GM23338 (cell line): Measurements from ENCODE around the gene CNOT4. TPM values are rescaled to one million over a fixed set of nuclear protein-coding genes. Genes with fewer than 3 reads are reported as not detected.

Source experiments
- ATAC-seq: fragments of 200-7000 bp; cut with Tn5 transposase; 3 replicates; pipeline ENCODE4 v1.9.1; 2020
- DNase-seq: peaks from one replicate; pipeline ENCODE4 v3.0.0-alpha.2; 2015; ENCODE audit warnings: low spot score
- H2AFZ ChIP-seq: fragments of 200-600 bp; sonication (generic); 2 replicates; pipeline ENCODE4 v1.8.0; 2016; ENCODE audit warnings: antibody characterized with exemption, mild to moderate bottlenecking, moderate library complexity
- H3F3A ChIP-seq: fragments of 200-600 bp; sonication (generic); replicated peaks from 2 replicates; pipeline ENCODE4 v1.8.0; 2017; ENCODE audit warnings: antibody characterized with exemption, mixed run types, low read depth
- H3K27ac ChIP-seq: fragments of 200-600 bp; sonication (generic); 2 replicates; pipeline ENCODE4 v1.6.1; 2016; ENCODE audit warnings: low read depth
- H3K27me3 ChIP-seq: fragments of 200-600 bp; sonication (generic); 2 replicates; pipeline ENCODE4 v1.8.0; 2016; ENCODE audit warnings: mild to moderate bottlenecking, mixed run types, moderate library complexity; ENCODE audit not compliant: insufficient read depth
- H3K36me3 ChIP-seq: fragments of 200-600 bp; sonication (generic); 2 replicates; pipeline ENCODE4 v1.8.0; 2016; ENCODE audit warnings: mild to moderate bottlenecking; ENCODE audit not compliant: insufficient read depth
- H3K4me1 ChIP-seq: fragments of 200-600 bp; sonication (generic); 2 replicates; pipeline ENCODE4 v1.8.0; 2016; ENCODE audit warnings: mild to moderate bottlenecking, moderate library complexity; ENCODE audit not compliant: insufficient read depth
- H3K4me2 ChIP-seq: fragments of 200-600 bp; sonication (generic); 2 replicates; pipeline ENCODE4 v1.7.1; 2017; ENCODE audit warnings: mixed run types
- H3K4me3 ChIP-seq: fragments of 200-600 bp; sonication (generic); 2 replicates; pipeline ENCODE4 v1.6.1; 2016; ENCODE audit warnings: mixed run types
- H3K79me2 ChIP-seq: fragments of 200-600 bp; sonication (generic); replicated peaks from 2 replicates; pipeline ENCODE4 v1.8.0; 2017; ENCODE audit warnings: mild to moderate bottlenecking; ENCODE audit not compliant: insufficient read depth
- H3K9me2 ChIP-seq: fragments of 200-600 bp; sonication (generic); 2 replicates; pipeline ENCODE4 v1.8.0; 2017; ENCODE audit not compliant: insufficient read depth
- H4K20me1 ChIP-seq: fragments of 200-600 bp; sonication (generic); replicated peaks from 2 replicates; pipeline ENCODE4 v1.8.0; 2017; ENCODE audit warnings: mild to moderate bottlenecking; ENCODE audit not compliant: insufficient read depth
- H3K27ac Mint-ChIP-seq: 2 replicates; pipeline ENCODE4 v1.8.0; 2020; ENCODE audit warnings: inconsistent platforms, mild to moderate bottlenecking, moderate library complexity, mixed read lengths
- H3K27me3 Mint-ChIP-seq: 3 replicates; pipeline ENCODE4 v1.8.0; 2022; ENCODE audit warnings: low read depth, mild to moderate bottlenecking, moderate library complexity, mixed read lengths, inconsistent platforms; ENCODE audit not compliant: insufficient read depth, poor library complexity
- H3K36me3 Mint-ChIP-seq: 3 replicates; pipeline ENCODE4 v1.8.0; 2021; ENCODE audit warnings: low read depth, mild to moderate bottlenecking, inconsistent platforms, moderate library complexity, mixed read lengths
- H3K4me1 Mint-ChIP-seq: 3 replicates; pipeline ENCODE4 v1.8.0; 2020; ENCODE audit warnings: mild to moderate bottlenecking, inconsistent platforms, mixed read lengths
- H3K4me3 Mint-ChIP-seq: 3 replicates; pipeline ENCODE4 v1.8.0; 2021; ENCODE audit warnings: moderate library complexity, mild to moderate bottlenecking, inconsistent platforms, mixed read lengths
- H3K9me3 Mint-ChIP-seq: 3 replicates; pipeline ENCODE4 v1.8.0; 2020; ENCODE audit warnings: moderate library complexity, mild to moderate bottlenecking, inconsistent platforms, mixed read lengths
- EZH2 ChIP-seq: fragments of 200-600 bp; sonication (generic); IDR thresholded peaks from one replicate; pipeline ENCODE4 v1.8.0; 2017; ENCODE audit warnings: antibody characterized with exemption, mild to moderate bottlenecking, low read depth; ENCODE audit not compliant: unreplicated experiment
- JUNB ChIP-seq: IDR thresholded peaks from one replicate; pipeline ENCODE4 v1.6.1; 2016; ENCODE audit warnings: antibody characterized with exemption; ENCODE audit not compliant: unreplicated experiment
- NANOG ChIP-seq: IDR thresholded peaks from 2 replicates; pipeline ENCODE4 v1.6.1; 2016; ENCODE audit warnings: antibody characterized with exemption, borderline replicate concordance
- ZNF114 ChIP-seq: fragments of 250-450 bp; sonication (Bioruptor Pico); IDR thresholded peaks from 2 replicates; pipeline ENCODE4 v1.5.0; 2020; ENCODE audit warnings: mild to moderate bottlenecking, moderate library complexity
- polyA plus RNA-seq: library from polyadenylated mRNA; unstranded; fragments of >200 nt; fragmentation: Nextera tagmentation; extraction: Ambion mirVana; gene quantifications from 2 replicates; pipeline ENCODE4 v1.2.1, GENCODE V29; 2016
- total RNA-seq: library from RNA; depleted of rRNA; stranded (reverse); fragments of >200 nt; shearing (Covaris generic); gene quantifications from 2 replicates; pipeline ENCODE4 v1.2.3, GENCODE V29; 2014
- TF ChIP-seq, protein P1 (sequence below), 2 experiments: fragments of 200-600 bp in 1 of 2; sonication (generic) in 1 of 2; conservative IDR thresholded peaks; 2 replicates each; pipeline versions ENCODE4 v1.5.1 to v1.6.1; 2016 to 2017; ENCODE audit warnings: antibody characterized with exemption in 2 of 2, low read depth in 2 of 2, mild to moderate bottlenecking in 2 of 2, moderate library complexity in 1 of 2
- TF ChIP-seq, protein P2 (sequence below): IDR thresholded peaks from 2 replicates; pipeline ENCODE4 v1.6.1; 2016; ENCODE audit warnings: antibody characterized with exemption
- TF ChIP-seq, protein P3 (sequence below): fragments of 250-450 bp; sonication (Bioruptor Pico); IDR thresholded peaks from 2 replicates; pipeline ENCODE4 v1.5.0; 2020; ENCODE audit warnings: mild to moderate bottlenecking, moderate library complexity

CNOT4 gene
- total and polyA plus RNA-seq, 2 experiments from 2014 or later = 18.9 to 26.2 TPM

DNA sequence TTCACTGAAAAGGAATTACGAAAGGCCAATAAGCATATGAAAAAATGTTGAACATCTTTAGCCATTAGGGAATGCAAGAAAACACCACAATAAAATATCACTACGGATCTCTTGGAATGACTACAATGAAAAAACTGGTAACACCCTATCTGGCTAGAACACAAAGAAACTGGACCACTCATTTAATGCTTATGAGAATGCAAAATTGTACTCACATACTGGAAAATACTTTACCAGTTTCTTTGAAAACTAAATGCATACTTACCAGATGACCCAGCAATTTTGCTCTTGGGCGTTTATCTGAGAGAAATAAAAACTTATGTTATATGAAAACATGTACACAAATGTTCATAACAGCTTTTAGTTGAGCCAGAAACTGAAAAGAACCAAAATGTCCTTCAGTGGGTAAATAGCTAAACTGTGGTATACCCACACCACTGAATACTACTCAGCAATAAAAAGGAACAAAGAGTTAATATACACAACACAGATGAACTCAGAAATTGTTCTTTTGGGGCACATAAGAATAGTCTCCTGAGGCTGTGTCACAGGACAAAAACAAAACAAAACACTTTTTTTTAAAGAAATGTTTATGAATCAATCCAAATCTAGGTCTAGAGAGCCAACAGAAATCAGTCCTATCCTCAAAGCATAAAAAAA is 23.5 kb downstream of the CNOT4 start:
- Histone ChIP-seq H3K79me2 (peaks cover 98% of the 10 kb centered on the region), H3F3A (no peaks in the 10 kb centered on the region), H3K4me2 (no peak overlapping the region), H3K27me3 (no peaks in the 10 kb centered on the region), H3K36me3 (no peaks in the 10 kb centered on the region), H3K4me1 (no peaks in the 10 kb centered on the region; the same call in 1 of the 2 replicates), H3K27ac (no peak overlapping the region), H4K20me1 (peaks cover 28% of the 10 kb centered on the region), H2AFZ (no peak overlapping the region), H3K4me3 (no peak overlapping the region), H3K9me2 (no peaks in the 10 kb centered on the region)
- DNase-seq = no peak
- Mint-ChIP-seq H3K27ac (no peak overlapping the region), H3K27me3 (no peaks in the 10 kb centered on the region), H3K9me3 (no peaks in the 10 kb centered on the region), H3K4me3 (no peak overlapping the region), H3K36me3 (no peaks in the 10 kb centered on the region), H3K4me1 (peaks cover 8% of the 10 kb centered on the region)
- ATAC-seq = no peak
- TF ChIP-seq, protein P1, sequence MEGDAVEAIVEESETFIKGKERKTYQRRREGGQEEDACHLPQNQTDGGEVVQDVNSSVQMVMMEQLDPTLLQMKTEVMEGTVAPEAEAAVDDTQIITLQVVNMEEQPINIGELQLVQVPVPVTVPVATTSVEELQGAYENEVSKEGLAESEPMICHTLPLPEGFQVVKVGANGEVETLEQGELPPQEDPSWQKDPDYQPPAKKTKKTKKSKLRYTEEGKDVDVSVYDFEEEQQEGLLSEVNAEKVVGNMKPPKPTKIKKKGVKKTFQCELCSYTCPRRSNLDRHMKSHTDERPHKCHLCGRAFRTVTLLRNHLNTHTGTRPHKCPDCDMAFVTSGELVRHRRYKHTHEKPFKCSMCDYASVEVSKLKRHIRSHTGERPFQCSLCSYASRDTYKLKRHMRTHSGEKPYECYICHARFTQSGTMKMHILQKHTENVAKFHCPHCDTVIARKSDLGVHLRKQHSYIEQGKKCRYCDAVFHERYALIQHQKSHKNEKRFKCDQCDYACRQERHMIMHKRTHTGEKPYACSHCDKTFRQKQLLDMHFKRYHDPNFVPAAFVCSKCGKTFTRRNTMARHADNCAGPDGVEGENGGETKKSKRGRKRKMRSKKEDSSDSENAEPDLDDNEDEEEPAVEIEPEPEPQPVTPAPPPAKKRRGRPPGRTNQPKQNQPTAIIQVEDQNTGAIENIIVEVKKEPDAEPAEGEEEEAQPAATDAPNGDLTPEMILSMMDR (conservative IDR thresholded peaks at IDR 0.05; ENCODE audit: low read depth in 2 of 2) = no peak
- TF ChIP-seq, protein P2, sequence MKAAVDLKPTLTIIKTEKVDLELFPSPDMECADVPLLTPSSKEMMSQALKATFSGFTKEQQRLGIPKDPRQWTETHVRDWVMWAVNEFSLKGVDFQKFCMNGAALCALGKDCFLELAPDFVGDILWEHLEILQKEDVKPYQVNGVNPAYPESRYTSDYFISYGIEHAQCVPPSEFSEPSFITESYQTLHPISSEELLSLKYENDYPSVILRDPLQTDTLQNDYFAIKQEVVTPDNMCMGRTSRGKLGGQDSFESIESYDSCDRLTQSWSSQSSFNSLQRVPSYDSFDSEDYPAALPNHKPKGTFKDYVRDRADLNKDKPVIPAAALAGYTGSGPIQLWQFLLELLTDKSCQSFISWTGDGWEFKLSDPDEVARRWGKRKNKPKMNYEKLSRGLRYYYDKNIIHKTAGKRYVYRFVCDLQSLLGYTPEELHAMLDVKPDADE = no peak
- no peak for TF ChIP-seq JUNB
- no peak for TF ChIP-seq NANOG
- TF ChIP-seq, protein P3, sequence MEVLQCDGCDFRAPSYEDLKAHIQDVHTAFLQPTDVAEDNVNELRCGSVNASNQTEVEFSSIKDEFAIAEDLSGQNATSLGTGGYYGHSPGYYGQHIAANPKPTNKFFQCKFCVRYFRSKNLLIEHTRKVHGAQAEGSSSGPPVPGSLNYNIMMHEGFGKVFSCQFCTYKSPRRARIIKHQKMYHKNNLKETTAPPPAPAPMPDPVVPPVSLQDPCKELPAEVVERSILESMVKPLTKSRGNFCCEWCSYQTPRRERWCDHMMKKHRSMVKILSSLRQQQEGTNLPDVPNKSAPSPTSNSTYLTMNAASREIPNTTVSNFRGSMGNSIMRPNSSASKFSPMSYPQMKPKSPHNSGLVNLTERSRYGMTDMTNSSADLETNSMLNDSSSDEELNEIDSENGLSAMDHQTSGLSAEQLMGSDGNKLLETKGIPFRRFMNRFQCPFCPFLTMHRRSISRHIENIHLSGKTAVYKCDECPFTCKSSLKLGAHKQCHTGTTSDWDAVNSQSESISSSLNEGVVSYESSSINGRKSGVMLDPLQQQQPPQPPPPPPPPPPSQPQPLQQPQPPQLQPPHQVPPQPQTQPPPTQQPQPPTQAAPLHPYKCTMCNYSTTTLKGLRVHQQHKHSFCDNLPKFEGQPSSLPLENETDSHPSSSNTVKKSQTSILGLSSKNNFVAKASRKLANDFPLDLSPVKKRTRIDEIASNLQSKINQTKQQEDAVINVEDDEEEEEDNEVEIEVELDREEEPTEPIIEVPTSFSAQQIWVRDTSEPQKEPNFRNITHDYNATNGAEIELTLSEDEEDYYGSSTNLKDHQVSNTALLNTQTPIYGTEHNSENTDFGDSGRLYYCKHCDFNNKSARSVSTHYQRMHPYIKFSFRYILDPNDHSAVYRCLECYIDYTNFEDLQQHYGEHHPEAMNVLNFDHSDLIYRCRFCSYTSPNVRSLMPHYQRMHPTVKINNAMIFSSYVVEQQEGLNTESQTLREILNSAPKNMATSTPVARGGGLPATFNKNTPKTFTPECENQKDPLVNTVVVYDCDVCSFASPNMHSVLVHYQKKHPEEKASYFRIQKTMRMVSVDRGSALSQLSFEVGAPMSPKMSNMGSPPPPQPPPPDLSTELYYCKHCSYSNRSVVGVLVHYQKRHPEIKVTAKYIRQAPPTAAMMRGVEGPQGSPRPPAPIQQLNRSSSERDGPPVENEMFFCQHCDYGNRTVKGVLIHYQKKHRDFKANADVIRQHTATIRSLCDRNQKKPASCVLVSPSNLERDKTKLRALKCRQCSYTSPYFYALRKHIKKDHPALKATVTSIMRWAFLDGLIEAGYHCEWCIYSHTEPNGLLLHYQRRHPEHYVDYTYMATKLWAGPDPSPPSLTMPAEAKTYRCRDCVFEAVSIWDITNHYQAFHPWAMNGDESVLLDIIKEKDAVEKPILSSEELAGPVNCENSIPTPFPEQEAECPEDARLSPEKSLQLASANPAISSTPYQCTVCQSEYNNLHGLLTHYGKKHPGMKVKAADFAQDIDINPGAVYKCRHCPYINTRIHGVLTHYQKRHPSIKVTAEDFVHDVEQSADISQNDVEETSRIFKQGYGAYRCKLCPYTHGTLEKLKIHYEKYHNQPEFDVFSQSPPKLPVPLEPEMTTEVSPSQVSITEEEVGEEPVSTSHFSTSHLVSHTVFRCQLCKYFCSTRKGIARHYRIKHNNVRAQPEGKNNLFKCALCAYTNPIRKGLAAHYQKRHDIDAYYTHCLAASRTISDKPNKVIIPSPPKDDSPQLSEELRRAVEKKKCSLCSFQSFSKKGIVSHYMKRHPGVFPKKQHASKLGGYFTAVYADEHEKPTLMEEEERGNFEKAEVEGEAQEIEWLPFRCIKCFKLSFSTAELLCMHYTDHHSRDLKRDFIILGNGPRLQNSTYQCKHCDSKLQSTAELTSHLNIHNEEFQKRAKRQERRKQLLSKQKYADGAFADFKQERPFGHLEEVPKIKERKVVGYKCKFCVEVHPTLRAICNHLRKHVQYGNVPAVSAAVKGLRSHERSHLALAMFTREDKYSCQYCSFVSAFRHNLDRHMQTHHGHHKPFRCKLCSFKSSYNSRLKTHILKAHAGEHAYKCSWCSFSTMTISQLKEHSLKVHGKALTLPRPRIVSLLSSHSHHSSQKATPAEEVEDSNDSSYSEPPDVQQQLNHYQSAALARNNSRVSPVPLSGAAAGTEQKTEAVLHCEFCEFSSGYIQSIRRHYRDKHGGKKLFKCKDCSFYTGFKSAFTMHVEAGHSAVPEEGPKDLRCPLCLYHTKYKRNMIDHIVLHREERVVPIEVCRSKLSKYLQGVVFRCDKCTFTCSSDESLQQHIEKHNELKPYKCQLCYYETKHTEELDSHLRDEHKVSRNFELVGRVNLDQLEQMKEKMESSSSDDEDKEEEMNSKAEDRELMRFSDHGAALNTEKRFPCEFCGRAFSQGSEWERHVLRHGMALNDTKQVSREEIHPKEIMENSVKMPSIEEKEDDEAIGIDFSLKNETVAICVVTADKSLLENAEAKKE (CRISPR knock-in tag) = no peak
- TF ChIP-seq EZH2 = no peak
- no peak for TF ChIP-seq ZNF114 (CRISPR knock-in tag)
